Measurements from ENCODE around the gene GAS5.
A peak's percentile ranks its signal among the peaks of the same experiment; 100 is the strongest.

GAS5 gene

DNA sequence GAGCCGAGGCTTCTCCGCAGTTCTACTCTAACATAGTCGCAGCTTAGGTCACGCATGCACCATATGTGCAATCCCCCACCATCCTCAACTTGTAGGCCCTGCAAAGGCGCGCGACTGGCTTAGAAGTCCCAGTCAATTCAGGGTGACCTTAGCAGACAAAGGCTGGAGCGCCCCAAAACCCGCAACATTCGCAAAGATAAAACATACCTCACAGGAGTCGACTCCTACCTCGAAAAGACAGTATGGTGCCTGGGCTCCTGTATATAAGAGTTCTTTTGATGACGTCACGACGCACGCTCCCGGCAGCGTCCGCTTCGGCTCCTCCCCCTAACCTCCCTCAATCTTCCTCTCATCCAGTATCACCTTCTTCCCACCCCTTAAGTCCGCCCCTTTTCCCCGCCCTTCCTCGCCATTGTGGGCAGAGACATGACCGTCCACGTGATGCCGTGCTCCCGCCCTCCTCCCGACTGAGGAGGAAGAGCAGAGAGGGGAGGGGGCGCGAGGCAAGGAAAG lies at the start of gene GAS5:
TSS of gene GAS5 (minus strand) at position 237 of the 513 bp plus-strand sequence.
- TF ChIP-seq, protein P1, sequence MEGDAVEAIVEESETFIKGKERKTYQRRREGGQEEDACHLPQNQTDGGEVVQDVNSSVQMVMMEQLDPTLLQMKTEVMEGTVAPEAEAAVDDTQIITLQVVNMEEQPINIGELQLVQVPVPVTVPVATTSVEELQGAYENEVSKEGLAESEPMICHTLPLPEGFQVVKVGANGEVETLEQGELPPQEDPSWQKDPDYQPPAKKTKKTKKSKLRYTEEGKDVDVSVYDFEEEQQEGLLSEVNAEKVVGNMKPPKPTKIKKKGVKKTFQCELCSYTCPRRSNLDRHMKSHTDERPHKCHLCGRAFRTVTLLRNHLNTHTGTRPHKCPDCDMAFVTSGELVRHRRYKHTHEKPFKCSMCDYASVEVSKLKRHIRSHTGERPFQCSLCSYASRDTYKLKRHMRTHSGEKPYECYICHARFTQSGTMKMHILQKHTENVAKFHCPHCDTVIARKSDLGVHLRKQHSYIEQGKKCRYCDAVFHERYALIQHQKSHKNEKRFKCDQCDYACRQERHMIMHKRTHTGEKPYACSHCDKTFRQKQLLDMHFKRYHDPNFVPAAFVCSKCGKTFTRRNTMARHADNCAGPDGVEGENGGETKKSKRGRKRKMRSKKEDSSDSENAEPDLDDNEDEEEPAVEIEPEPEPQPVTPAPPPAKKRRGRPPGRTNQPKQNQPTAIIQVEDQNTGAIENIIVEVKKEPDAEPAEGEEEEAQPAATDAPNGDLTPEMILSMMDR (IDR thresholded peaks at IDR 0.05; ENCODE audit: insufficient read depth, low read depth, low read length, missing control alignments) = no peak
- peak within 1 kb of the TSS; percentile 83 for H3K4me3 ChIP-seq (ENCODE audit: low read depth, low read length)
- DNase-seq (ENCODE audit: low read depth) = peak; percentile 100

DNA sequence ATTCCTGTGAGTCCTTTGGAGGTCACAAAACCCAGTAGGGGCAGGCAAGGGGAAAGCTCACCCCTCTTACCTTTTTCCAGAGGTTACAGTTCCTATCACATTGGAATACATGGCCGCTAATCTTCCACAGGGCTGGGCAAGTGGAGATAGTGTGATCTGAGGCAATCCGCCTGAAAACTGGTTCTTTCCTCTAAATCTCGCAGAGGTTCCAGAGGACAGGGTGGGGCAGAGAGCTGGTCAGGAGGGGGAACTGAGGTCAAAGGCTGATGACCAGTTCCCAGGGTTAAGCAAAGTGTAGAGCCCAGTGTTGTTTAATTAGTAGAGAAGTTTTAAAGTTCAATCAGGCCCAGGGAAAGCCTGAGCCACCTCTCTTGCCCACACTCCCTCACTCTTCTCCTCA lies 49.4 kb upstream of the GAS5 start, which contains the start of gene SERPINC1:
TSS of gene SERPINC1 (minus strand) at position 179 of the 400 bp plus-strand sequence. CDS start at position 111, 68 bp downstream.
- H3K4me3 ChIP-seq (ENCODE audit: low read depth, low read length) = no peak within 1 kb of the TSS
- TF ChIP-seq, protein P1 (IDR thresholded peaks at IDR 0.05; ENCODE audit: insufficient read depth, low read depth, low read length, missing control alignments) = no peak
- no peak for DNase-seq (ENCODE audit: low read depth)

- TF ChIP-seq, protein P1 (IDR thresholded peaks at IDR 0.05; ENCODE audit: insufficient read depth, low read depth, low read length, missing control alignments) = no peak
- H3K4me3 ChIP-seq (ENCODE audit: low read depth, low read length) = no peak overlapping the region
- no peak for DNase-seq (ENCODE audit: low read depth)
These were observed 48.9 kb upstream of the GAS5 start for GRCh38 chr1:173916667-173917066.

GRCh38 chr1:173915596-173915995 lies 47.8 kb upstream of the GAS5 start:
- no peak for DNase-seq (ENCODE audit: low read depth)
- TF ChIP-seq, protein P1 (IDR thresholded peaks at IDR 0.05; ENCODE audit: insufficient read depth, low read depth, low read length, missing control alignments) = no peak
- no peak overlapping the region for H3K4me3 ChIP-seq (ENCODE audit: low read depth, low read length)

DNA sequence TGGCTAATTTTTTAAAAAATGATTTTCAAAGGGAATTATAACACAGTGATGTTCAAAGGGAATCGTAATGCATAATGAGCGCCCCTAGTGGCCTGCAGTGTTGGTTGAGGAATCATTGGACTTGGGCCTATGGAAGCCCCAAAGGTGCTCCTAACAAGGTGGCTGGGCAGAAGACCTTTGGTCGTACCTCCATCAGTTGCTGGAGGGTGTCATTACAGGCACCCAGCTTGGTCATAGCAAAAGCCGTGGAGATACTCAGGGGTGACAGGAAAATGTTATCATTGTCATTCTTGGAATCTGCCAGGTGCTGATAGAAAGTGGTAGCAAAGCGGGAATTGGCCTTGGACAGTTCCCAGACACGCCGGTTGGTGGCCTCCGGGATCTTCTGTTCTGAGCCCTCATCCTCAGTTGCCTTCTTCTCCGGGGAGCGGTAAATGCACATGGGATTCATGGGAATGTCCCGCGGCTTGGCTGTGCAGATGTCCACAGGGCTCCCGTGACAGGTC lies 46.6 kb upstream of the GAS5 start:
- TF ChIP-seq, protein P1 (IDR thresholded peaks at IDR 0.05; ENCODE audit: insufficient read depth, low read depth, low read length, missing control alignments) = peak; percentile 77
- peak; percentile 62 for DNase-seq (ENCODE audit: low read depth)
- no peak overlapping the region for H3K4me3 ChIP-seq (ENCODE audit: low read depth, low read length)

DNA sequence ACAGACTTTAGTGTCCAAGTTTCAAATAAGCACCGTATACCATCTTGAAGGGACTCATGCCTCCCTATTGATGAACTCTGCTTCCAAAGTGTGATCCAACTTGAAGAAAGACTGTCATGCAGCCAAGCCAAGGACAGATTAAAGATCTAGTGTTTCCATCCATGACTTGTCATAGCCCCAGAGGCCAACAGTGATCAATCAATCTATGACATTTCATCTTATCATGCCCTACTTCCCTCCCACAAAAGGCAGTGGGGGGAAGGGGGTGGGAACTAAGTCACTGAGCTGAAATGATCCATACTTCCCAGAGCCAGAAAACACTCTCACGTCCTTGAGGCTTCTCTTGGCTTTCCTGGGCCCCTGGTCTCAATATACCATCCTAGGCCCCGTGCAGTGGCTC lies 45.3 kb upstream of the GAS5 start:
- H3K4me3 ChIP-seq (ENCODE audit: low read depth, low read length) = no peak overlapping the region
- no peak for DNase-seq (ENCODE audit: low read depth)
- TF ChIP-seq, protein P1 (IDR thresholded peaks at IDR 0.05; ENCODE audit: insufficient read depth, low read depth, low read length, missing control alignments) = no peak

Data from GM12865 (cell line).